H1 (cell line): ENCODE data around the gene MTCH2. TPM values are rescaled to one million over a fixed set of nuclear protein-coding genes. Genes with fewer than 3 reads are reported as not detected.

Source experiments
- BACH1 ChIP-seq: IDR thresholded peaks from 2 replicates; pipeline ENCODE4 v1.6.1; 2012; ENCODE audit warnings: low read length, improper control_type of control experiment
- CBX5 ChIP-seq: fragments of 300-800, 300-1000 bp; sonication (generic); IDR thresholded peaks from 2 replicates; pipeline ENCODE4 v1.7.1; 2016; ENCODE audit warnings: antibody characterized with exemption, low read length, low read depth
- CBX8 ChIP-seq: fragments of 300-800, 300-1000 bp; sonication (generic); IDR thresholded peaks from 2 replicates; pipeline ENCODE4 v1.7.1; 2016; ENCODE audit warnings: low read depth, low read length, borderline replicate concordance
- POU5F1 ChIP-seq: IDR thresholded peaks from 2 replicates; pipeline ENCODE4 v1.6.1; 2011; ENCODE audit warnings: low read depth, mild to moderate bottlenecking, low read length, moderate library complexity
- RNF2 ChIP-seq: fragments of 200-900, 300-1000 bp; sonication (generic); IDR thresholded peaks from 2 replicates; pipeline ENCODE4 v1.7.1; 2016; ENCODE audit warnings: borderline replicate concordance, low read depth, mild to moderate bottlenecking, antibody characterized with exemption, low read length; ENCODE audit not compliant: poor library complexity, severe bottlenecking; ENCODE audit errors: missing control alignments
- polyA plus RNA-seq, 7 experiments: library from polyadenylated mRNA; depleted of rRNA in 3 of 7; stranded (reverse) in 5 of 7; unstranded in 2 of 7; fragments of >200 nt in 5 of 7; fragments of 200-250 nt in 2 of 7; gene quantifications; 1 replicate in 5 of 7; 2 replicates in 1 of 7; 4 replicates in 1 of 7; pipeline versions ENCODE4 v1.2.1 to v1.2.3, GENCODE V29; 2011 to 2013; ENCODE audit warnings: missing spikeins in 2 of 7, mixed read lengths in 2 of 7
- total RNA-seq: library from RNA; stranded (reverse); fragmentation: NEBNext Ultra II Directional; extraction: Animal tissue kit (Norgen Biotek cat#: 25700); gene quantifications from 2 replicates; pipeline ENCODE4 v1.2.1, GENCODE V29; 2021
- TF ChIP-seq, protein P1 (sequence below): IDR thresholded peaks from 2 replicates; pipeline ENCODE4 v1.6.1; 2012; ENCODE audit warnings: low read length, inconsistent platforms

MTCH2 gene
- total and polyA plus RNA-seq, 2 of the 8 experiments (the other 6 are each of a cell fraction or from before 2014, with no cell fraction given) = 157 to 171 TPM

DNA sequence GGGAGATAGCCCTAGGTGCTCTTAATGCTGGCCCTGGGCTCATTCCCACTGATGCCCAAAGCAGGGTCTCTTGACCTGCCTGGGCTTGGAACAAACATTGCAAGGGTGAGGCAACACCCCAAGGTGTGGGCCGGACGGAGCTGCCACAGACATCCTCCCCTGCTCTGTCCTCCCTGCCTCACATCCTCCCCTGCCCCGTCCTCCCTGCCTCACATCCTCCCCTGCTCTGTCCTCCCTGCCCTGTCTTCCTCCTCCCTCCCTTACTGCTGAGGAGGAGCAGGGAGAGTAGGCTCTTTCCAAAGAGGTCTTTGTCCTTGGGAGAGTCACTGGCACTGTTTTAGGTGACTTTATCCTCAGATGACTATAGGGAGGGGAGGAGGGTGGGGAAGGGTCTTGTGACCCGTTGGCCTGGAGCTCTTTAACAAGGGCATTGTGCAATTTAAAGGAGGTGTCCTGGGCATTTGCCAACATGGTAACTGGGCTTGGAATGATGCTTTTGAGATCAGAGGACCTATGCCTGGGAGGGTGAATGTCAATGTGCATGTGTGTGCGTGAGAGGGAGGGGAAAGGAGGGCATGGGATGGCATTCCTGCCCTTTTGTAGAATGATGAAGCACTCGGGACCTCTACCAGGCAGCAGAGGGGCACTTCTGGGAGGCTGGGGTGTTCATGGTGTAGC is 55.2 kb downstream of the MTCH2 start (continued):
- TF ChIP-seq POU5F1 = no peak
- TF ChIP-seq CBX8 = no peak
- TF ChIP-seq, protein P1, sequence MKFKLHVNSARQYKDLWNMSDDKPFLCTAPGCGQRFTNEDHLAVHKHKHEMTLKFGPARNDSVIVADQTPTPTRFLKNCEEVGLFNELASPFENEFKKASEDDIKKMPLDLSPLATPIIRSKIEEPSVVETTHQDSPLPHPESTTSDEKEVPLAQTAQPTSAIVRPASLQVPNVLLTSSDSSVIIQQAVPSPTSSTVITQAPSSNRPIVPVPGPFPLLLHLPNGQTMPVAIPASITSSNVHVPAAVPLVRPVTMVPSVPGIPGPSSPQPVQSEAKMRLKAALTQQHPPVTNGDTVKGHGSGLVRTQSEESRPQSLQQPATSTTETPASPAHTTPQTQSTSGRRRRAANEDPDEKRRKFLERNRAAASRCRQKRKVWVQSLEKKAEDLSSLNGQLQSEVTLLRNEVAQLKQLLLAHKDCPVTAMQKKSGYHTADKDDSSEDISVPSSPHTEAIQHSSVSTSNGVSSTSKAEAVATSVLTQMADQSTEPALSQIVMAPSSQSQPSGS = no peak
- TF ChIP-seq CBX5 = no peak
- no peak for TF ChIP-seq RNF2
- no peak for TF ChIP-seq BACH1
